Activated CD4-positive, alpha-beta T cell treated with anti-CD3 and anti-CD28 coated beads, Interleukin-2, amount 50 U/mL, for 16 hours (primary cell): ENCODE results near the gene LARP7.
"Not testable (repeated sequence)": the region's sequence is repeated elsewhere in the genome, so short reads cannot be mapped to it uniquely, and the experiment has no call there.

Source experiments
- DNase-seq: peaks from one replicate; pipeline ENCODE4 v3.0.0-alpha.2; 2020

The LARP7 gene

GRCh38 chr4:112636688-112637551, at the start of gene LARP7, which contains the start of gene ZGRF1:
Gene LARP7, plus strand, starts transcription at chr4:112637143. Its CDS starts 7,527 bp downstream, at chr4:112644670.
Gene ZGRF1, minus strand, starts transcription at chr4:112636909. Its CDS starts 3,733 bp downstream, at chr4:112633176.
- peak; percentile 99 for DNase-seq

DNA sequence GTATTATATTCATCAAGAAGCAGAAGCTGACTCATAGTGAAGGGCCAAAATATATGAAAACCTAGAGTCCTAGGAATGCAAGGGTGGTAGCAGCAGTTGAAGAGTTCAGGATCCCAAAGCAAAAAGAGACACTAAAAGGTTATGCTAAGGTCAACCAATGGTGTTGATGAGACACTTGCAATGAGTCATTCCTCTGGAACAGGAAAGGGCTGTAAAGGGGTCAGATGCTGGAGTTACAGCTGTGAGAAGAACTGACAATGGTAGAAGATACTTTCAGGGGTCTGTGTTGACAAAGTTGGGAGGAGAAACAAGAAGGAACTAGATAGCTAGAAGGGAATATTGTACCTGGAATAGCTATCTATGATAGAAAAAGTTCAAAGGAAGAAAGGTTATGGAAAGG, 47.7 kb upstream of the LARP7 start:
- DNase-seq = no peak

- DNase-seq = no peak
Measured at GRCh38 chr4:112591593-112591992, 45.4 kb upstream of the LARP7 start.

GRCh38 chr4:112592717-112593116, 44.2 kb upstream of the LARP7 start:
- DNase-seq = no peak

DNA sequence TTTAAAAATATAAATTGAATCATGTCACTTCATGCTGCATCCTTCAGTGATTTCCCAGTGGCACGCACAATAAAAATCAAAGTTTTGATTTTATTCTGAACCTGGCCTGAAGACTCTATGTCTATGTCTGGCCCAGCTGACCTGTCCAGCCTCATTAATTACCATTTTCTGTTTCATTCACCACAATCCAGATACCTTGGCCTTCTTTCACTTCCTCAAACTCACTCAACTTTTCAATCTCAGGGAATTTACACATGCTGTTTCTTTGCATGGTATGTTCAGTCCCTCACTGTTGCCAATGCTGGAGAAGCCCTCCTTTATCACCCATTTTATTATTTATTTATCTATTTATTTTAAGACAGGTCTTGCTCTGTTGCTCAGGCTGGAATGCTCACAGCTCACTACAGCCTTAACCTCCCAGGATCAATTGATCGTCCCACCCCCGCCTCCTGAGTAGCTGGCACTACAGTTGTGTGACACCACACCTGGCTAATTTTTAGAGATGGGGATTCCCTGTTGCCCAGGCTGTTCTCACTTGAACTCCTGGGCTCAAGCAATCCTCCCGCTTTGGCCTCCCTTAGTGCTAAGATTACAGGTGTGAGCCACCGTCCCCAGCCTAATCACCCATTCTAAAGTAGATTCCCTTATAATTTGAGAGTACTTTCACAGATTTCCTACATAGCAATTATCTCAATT, 43.4 kb upstream of the LARP7 start:
- no peak for DNase-seq

DNA sequence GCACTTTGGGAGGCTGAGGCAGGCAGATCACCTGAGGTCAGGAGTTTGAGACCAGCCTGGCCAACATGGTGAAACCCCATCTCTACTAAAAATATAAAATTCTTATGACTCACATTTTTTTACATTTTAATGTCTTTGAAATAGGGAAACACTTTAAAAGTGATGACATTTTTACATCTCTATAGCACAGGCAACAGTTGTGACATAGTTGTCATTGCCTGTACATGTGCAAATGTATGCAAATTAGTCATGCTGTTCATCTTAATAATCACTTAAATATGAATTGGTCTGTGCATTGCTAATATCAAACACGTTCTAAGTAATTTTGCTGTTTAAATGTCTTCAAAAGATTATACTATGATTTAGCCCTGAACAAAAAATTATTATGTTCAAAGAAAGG, 42.0 kb upstream of the LARP7 start:
- no peak for DNase-seq

DNA sequence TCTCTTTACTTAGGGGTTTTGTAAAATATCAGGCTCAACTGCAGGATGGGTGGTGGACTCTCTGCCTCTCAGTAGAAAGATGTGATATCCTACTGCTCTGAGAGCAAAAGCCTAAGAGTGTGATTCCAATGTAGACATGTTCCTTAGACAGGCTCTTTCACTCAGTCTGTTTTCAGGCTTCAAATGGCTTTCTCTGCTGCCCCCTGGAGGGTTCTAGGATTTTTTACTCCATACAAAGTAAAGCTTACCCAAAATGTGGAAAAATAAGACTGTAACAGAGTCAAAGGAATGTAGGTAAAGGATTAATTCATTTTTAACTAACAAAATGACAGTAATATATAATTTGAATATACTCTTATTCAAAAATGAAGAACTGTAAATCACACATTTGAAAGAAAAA, 32.4 kb upstream of the LARP7 start:
- DNase-seq = peak; percentile 35

DNA sequence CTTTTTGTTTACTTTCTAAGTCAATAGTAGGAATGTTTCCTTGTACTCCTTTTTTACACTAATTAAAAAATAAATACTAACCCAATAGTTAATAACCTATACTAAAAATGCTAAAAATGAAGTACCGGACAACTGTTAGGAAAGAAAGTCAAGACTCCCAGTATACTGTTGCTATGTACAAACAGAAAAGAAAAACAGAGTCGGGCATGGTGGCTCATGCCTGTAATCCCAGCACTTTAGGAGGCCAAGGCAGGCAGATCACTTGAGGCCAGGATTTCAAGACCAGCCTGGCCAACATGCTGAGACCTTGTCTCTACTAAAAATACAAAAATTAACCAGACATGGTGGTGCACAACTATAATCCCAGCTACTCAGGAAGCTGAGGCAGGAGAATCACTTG, 24.1 kb upstream of the LARP7 start:
- DNase-seq = not testable (repeated sequence)

- DNase-seq = no peak
Measured at GRCh38 chr4:112616984-112617383, 20.0 kb upstream of the LARP7 start.

DNA sequence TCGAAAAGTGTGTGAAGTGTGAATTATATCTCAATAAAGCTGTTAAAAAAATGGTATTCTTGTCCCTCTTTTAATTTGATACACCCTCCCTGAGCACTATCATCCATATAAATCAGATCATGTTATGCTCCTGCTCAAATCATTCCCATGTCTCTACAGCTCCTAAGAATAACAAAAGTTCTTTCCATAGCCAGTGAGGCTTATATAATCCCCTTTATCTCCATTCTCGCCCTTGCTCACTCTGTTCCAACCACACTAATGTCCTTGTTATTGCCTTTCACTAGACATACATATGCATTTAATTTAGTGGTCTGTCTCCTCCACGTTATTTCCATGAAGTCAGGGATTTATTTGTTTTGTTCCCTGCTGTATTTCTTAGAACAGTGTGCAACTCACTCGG, 10.7 kb upstream of the LARP7 start:
- DNase-seq = no peak

GRCh38 chr4:112633477-112634235, 3.3 kb upstream of the LARP7 start:
- DNase-seq = peak; percentile 49

GRCh38 chr4:112637552-112637866, 566 bp downstream of the LARP7 start:
- no peak for DNase-seq

- DNase-seq = no peak
Measured at GRCh38 chr4:112642526-112642925, 5.6 kb downstream of the LARP7 start.

GRCh38 chr4:112644595-112645535, 7.9 kb downstream of the LARP7 start:
- DNase-seq = not testable (repeated sequence)

GRCh38 chr4:112645541-112646329, 8.8 kb downstream of the LARP7 start:
- DNase-seq = no peak

GRCh38 chr4:112646632-112647537, 9.9 kb downstream of the LARP7 start:
- DNase-seq = no peak

DNA sequence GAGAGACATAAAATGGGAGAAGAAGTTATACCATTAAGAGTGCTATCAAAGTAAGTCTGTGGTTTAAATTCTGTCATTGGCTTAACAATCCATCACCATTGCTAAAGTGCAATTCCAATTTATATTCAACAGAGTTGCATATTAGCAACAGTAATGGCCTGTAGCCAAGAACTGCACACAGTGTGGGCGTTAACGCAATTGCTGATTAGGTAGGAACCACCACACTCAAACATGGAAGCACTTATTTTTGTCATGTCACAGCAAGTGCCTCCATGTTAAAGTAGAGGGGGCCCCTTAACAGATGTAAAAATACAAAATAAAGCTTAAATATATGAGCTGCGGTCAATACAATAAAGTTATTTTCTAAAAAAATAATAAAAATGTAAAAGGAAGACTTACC, 10.8 kb downstream of the LARP7 start:
- no peak for DNase-seq

DNA sequence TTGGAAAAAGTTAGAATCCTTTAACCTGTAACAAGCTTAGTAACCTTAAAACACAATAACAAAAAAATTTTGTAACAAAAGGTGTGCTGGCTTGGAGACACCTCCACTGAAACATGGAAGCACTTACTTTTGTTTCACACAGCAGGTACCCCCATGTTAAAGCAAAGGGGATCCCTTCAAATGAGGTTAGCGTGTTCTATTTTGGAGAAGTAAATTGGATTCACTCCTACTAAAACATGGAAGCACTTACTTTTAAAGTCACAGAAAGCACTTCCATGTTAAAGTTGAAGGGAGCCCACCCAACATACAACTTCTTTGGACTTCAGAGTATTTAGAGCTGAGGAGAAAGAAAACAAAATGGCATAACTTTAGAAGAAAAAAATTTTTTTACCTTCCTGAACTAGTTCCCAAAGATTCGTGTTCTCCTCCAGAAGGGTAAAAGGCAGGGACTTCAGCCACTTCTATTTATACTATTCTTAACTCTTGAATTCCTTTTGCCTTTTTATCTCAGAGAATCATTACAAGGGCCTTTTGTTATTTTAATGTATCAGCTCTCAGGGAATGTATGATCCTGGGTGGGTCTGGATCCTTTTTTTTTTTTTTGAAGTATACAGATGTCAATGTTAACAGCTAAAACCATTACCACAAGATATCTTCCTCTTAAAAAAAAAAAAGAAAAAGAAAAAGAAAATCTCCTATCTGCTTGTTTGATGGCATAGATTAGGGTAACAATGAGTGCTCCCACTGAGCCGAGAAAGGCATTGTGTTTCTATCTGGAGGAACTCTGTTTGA, 11.5 kb downstream of the LARP7 start:
- DNase-seq = no peak

DNA sequence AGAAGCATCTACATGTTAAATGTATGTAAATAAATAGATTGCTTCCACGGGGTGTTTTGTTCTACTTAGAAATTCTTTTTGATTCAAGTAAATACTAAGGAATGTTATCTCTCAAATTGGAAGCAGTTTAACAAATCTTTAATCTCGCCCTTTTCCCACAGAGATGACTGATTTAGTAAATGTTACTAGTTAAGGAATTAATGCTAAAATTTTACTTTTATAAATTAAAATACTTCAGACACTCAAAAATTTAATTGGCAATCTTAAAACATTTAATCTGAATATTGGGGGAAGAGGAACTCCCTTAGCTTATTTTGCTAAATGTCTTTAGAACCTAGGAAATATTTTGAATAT, 12.1 kb downstream of the LARP7 start:
- DNase-seq = no peak

- no peak for DNase-seq
Measured at GRCh38 chr4:112650332-112650731, 13.4 kb downstream of the LARP7 start.
